NCI-H146 (cell line): ENCODE results near the gene GULP1.
"Not testable (repeated sequence)": the region's sequence is repeated elsewhere in the genome, so short reads cannot be mapped to it uniquely, and the experiment has no call there.

Experiments
- DNase-seq: peaks from one replicate; lab custom pipeline; 2025; lab: John Stamatoyannopoulos, UW

The GULP1 gene

DNA sequence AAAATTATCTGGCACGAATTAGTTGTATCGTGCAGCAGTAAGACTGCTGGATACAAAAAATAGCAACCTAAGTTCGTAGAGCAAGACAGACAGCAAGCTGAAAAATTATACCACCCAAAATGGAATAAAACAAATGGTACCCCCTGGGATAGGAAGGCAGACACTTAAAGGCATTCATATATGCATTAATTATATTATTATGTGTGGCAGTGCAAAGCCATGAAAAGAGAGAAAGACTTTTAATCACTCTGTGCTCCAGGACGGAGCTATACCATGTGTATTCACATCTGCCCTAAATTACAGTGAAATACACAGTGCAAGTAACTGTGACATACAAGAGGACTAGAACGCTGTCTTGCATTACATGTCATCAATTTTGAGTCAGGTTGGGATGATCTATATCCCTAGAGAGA is 235.9 kb downstream of the GULP1 start:
- DNase-seq, result no peak

GRCh38 chr2:188529710-188530109 is 238.0 kb downstream of the GULP1 start:
- DNase-seq, result no peak

DNA sequence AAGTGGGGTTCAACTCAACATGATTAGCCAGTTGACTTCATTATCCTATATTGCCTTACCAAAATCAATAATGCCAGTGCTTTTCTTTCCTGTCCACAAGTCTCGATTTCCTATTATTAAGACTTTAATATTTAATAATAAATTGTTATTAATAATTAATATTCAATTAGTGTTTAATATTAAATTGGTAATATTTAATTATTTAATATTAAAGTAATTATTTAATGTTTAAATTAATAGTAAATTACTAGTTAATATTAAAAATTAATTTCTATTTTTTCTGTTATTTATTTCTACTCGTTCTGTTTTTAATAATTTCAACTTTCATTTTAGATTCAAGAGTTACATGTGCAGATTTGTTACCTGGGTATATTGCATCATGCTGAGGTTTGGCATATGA is 243.2 kb downstream of the GULP1 start:
- no peak for DNase-seq

GRCh38 chr2:188551671-188552070 is 260.0 kb downstream of the GULP1 start:
- DNase-seq, result no peak

- no peak for DNase-seq
Observed at GRCh38 chr2:188557081-188557480, 265.4 kb downstream of the GULP1 start.

DNA sequence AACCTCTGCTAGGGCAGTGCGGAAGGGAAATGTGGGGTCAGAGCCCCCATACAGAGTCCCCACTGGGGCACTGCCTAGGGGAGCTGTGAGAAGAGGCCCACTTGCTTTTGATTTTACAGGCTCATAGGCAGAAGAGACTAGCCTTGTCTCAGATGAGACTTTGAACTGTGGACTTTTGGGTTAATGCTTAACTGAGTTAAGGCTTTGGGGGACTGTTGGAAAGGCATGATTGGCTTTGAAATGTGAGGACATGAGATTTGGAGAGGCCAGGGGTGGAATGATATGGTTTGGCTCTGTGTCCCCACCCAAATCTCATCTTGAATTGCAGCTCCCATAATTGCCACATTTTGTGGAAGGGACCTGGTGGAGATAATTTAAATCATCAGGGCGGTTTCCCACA is 267.8 kb downstream of the GULP1 start:
- not testable (repeated sequence) for DNase-seq

- no peak for DNase-seq
Observed at GRCh38 chr2:188561473-188561979, 269.9 kb downstream of the GULP1 start.

GRCh38 chr2:188569431-188570165 is 277.9 kb downstream of the GULP1 start:
- no peak for DNase-seq

GRCh38 chr2:188570370-188570769 is 278.7 kb downstream of the GULP1 start:
- no peak for DNase-seq

DNA sequence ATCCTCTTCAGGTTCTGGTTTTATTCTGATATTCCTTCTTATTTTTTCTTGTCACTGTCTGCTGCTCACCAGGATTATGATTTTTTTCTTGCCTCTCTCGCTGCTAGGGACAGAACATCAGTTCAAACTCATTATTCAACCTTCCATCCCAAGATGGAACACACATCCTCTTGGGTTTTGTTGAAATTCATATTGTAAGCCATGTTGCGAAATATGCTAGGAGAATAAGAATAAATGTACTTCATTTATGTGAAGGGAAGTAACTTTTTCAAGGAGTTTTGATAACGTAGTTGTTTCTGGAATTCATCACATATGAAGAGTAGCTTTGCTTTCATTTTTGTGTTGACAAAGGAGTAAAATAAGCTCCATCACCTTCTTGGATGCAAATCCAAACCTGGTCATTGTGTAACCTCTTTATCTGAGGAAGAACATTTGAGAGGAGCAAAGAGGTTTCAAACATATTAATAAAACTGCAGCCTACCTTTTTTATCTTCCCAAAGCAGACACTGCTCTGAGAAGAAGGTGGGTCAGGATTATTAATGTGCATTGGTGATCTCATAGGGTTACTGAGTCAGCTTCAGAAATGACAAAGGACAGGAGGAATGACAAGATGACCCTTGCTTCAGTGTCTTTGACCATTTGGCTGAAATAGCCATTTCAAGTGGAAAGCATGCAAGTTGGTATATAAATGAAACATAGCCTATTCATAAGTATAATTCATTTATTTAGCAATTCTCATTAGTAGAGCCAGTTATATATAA is 280.0 kb downstream of the GULP1 start:
- DNase-seq, result no peak

- no peak for DNase-seq
Observed at GRCh38 chr2:188572592-188572991, 280.9 kb downstream of the GULP1 start.

GRCh38 chr2:188573453-188573852 is 281.8 kb downstream of the GULP1 start:
- DNase-seq, result no peak

DNA sequence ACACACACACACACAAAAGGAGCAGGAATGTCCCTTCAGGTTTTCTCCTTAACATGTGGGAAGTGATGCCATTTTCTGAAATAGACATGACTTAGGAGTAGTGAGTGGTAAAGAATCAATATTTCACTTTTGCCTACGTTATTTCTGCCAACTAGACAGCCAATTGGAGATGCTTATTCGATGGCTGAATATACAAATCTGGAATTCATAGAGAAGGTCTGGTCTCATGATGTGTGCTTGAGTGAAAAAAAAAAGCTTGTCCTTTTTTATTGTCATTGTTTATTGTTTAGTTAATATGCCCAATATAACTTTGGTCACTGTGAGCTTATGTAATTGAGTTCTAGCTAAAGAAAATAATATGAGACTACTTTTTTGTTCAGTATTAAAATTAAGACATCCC is 284.3 kb downstream of the GULP1 start:
- no peak for DNase-seq

DNA sequence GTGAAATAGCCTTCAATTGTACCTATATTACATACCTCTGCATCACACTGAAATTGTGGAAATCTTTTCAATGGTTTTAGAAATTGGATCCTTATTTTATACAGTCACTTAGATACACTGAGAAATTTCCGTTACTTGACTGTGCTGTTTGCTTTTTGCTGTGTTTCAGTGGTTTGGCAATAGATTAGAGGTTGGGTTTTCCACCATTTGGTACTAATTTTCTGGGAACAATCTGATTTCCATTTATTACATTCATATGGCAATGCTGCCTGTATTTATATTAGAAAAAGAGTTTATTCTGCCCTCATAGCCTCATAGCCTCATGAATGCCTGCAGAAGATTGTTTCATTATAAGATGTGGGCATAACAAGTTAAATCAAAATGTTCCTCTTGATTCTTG is 285.0 kb downstream of the GULP1 start:
- DNase-seq, result no peak

- no peak for DNase-seq
Observed at GRCh38 chr2:188577231-188577630, 285.6 kb downstream of the GULP1 start.

- DNase-seq, result no peak
Observed at GRCh38 chr2:188580738-188581137, 289.1 kb downstream of the GULP1 start.

DNA sequence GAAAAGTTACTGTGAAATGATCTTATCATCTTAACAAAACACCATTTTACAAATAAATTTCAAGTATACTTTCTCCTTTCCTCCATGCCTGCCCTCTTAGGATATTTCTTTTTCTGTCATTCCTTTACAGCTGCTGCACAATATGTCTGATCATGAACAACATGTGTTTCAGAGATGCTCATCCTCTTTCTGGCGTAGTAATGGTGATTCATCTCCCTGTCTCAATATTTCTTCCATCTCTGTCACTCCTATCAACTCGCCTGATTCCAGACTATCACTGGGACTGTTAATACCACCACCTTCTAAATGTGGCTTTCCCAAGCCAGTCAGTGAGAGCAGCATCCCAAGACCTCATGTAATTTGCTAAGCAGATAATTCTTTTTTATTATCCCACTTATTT is 290.5 kb downstream of the GULP1 start:
- no peak for DNase-seq

DNA sequence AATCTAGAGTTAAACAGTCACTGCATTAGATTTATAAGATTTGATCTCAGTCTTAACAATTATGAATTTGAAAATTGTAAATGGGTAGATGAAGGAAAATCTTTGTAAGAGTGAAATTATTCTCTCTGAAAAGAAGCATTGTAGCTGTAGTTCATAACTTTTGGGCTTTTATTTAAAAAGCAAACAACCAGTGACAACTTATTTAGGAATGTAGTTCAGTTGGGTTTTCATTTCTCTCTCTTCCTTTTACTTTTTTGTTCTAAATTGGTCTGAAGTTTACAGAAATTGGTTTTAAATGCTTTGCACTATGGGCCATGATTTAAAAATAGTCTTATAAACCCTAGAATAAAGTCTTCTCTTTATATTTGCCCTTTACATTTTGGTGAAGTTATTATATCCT is 296.6 kb downstream of the GULP1 start:
- no peak for DNase-seq

GRCh38 chr2:188596054-188596453 is 304.4 kb downstream of the GULP1 start:
- DNase-seq, result no peak

DNA sequence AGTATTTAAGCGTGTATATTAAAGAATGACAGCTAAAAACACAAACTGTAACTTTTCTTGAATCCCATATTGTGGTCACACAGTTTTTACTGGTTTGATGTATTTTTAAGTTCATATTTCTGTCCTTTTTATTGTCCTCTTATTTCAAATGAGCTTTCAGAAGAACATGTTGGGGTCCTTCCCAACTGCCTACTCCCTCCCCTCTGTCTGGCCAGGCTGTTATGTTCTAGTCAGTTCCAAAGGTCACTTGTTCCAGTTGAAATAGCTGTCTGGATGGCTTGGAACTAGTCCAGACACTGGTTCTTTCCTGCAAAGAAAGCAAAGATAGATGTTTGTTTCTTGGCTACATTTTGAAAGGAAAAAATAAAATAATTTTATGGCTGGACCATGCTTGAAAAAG is 306.9 kb downstream of the GULP1 start:
- no peak for DNase-seq

DNA sequence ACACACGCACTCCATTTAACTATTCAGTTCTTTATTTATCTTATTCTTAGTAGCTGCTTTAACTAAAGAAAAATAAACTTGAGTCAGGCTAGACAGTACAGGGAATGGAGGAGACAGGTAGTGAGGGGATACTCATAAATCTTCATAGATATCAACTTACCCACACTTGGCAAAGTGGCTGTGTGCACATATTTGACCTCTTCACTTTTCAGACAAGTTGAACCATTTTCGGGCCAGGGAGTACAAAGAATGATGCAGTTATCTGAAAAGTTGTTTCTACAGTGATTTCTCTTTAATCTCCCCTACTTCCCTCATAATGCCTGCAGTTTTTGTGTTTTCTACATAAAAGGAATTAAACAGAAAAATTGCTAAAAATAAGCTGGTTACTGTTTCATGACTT is 307.5 kb downstream of the GULP1 start:
- no peak for DNase-seq

DNA sequence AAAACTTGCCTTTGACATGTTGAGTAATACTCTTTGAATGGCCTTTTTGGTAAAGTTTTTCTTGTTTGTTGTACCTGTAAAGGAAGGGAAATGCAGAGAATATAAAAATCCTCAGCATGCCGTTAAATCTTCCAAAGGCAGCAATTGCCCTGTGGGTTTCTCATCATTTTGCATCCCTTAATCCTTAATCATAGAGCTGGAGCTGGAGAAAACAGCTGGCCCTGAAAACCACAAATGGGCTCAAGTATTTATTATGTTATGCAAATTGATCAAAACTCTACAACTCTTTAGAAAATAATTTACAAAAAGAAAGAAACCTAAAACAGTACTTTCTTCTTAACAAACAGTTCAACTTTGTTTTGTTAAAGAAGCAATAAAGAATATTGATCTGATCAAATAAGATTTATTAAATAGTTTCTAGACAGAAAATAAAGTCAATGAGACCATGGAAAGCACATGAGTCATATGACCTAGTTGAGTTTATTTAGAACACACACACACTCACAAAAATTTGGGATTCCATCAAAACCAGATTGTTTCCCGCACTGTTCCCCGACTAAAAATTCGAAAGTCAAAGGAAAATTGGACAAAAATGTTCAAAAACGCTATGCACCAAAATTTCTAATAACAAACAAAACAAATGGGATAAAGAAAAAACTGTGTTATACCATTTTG is 309.0 kb downstream of the GULP1 start:
- no peak for DNase-seq

DNA sequence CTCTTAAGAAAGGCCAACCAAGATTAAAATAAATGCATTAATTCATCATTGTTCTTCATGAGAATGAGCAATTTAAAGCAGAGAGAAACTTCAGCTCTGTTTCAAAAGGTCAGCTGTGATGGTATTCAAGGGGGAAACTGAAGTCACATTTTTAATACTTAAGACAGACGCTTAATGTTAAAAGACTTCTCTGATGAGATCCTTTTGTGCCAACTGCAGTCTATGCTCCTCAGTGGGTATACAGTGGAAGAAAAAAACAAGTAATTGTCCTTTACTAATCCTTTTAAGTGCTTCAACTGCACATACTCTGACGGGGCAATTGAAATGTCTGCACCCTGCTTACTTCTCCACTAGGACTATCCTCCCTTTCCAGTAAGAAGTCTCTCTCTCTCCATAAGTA is 309.7 kb downstream of the GULP1 start:
- no peak for DNase-seq
